ENCODE measurements around the gene HPS1. TPM values are rescaled to one million over a fixed set of nuclear protein-coding genes. Genes with fewer than 3 reads are reported as not detected.

HPS1 gene
- total RNA-seq, 1 donor from 2014 or later = 64.0 TPM

DNA sequence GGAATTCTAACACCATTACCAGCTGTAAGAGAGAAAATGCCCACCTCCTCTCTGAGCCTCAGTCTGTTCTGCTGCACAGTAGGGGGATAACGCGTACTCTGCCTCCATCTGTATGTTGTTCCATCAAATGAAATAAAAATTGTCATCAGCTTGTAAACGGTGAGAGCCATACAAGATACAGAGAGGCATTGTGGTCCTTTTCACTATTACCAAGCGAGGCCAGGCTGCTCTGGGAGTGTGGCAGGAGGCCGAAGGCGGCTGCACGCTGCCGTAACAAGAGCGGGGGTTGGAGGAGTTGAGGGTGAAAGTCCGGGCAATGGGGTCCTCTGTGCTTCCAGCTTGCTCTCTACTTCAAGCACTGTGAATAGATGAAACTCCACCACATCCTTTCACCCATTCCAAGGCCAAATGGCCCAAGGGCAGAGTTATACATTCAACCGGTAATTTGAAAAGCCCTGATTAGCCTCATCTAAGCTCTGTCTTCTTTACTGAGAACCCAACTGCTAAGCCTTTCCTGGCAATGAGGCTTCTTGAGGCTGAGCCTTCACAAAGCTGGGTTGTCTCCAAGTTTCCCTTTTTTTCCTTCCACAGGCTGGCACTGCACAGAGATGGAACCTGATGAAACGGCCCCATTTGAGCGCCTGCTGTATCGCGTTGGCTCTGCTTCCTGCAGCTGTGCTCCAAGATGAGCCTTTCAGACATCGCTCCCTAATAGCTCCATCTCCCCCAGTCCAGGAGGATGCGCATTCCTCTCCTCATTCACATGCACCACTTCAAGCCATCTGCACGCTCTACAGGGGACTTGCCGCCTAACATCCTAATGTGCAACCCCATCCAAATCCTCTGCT is 78.9 kb downstream of the HPS1 start:
- DNase-seq (ENCODE audit: low read depth) = no peak
- H3K36me3 ChIP-seq (ENCODE audit: control insufficient read depth, insufficient read depth, low read length) = no peaks in the 10 kb centered on the region
- no peak overlapping the region for H3K4me3 ChIP-seq (ENCODE audit: low read depth, low read length)
- H3K27me3 ChIP-seq (ENCODE audit: control insufficient read depth, insufficient read depth, low read length) = no peaks in the 10 kb centered on the region
- no peak for TF ChIP-seq CTCF (IDR thresholded peaks at IDR 0.05; ENCODE audit: insufficient read depth, low read length, poor library complexity, severe bottlenecking)

Other genes starting within 250 kb of the HPS1 start
- gene LOXL4, start 178.7 kb downstream of the HPS1 start, total RNA-seq = 5.7 and 6.1 TPM in 2 replicates
- gene PYROXD2, start 31.8 kb downstream of the HPS1 start, total RNA-seq = 5.8 and 5.9 TPM in 2 replicates